HG03521 (cell line): ENCODE measurements around the gene EXD1.

Experiments
- ATAC-seq: cut with Tn5 transposase; IDR thresholded peaks from one replicate; pipeline ENCODE4 v1.9.1; 2021; ENCODE audit warnings: mild to moderate bottlenecking, moderate library complexity; ENCODE audit not compliant: unreplicated experiment

EXD1 gene

DNA sequence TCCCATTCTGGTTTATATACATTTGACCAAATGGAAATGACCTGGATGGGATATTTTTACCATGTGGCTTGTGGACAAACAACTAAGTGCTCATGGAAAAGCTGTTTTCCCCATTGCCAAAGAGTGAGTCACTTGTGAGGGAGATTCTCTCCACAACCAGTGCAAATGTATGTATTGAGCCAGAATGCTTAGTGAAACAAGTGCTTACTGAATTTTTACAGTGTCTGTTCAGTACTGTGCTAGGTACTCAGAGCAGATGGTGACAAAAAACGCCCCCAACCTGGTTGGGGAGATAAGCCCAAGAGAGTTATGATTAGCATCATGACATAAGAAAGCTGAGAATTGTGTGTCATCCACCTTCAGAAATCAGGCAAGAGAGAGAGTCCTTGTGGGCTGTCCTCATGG, 2.8 kb upstream of the EXD1 start:
- ATAC-seq: no peak

DNA sequence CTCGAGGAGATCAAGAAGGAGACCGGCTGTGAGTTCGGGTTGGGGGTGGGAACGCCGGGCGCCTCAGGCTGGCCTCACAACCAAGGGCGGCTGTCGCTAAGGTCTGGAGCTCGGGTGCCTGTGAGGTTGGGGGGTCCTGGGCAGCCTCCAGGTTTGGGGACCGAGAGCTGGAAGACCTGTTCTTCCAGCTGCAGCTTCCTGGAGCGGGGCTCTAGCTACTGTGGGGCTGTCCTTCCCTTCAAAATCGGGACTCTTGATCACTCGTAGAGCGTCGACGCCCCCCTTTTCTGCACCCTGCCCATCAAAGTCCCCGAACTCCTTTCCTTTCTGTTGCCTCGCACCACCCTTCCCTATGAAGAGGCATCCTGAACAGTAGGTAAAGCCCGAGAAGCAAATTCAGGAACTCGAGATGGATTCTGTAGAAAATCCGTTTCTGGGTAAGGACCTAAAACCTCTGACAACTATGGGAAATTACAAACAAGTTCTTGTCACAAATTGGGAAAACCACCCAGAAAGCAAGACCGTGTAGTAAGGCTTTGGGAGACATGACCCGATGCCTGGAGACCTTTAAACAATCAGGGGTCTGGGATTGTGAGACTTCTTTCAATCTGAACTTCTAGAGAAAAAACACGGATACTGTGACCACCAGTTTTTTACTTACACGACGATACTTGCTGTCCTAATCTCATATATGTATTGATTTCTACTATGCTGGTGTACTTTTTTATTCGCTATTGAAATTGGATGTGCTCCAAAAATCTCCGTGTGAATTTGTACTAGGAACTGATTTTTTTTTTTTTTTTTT, 1.1 kb upstream of the EXD1 start:
- peak; percentile 22 for ATAC-seq

DNA sequence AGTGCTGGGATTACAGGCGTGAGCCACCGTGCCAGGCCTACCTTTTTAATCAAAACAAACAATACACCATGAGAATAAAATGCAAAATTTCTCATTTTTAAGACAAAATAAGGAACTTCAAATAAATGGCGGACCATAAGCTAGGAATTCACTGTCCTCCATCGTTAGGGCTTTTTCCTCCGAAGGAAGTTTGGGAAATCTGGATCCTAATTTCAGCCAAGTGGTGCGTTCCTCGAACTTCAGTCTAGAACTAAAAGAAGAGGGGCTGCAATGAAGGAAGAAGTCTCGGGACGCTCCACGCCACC, 260 bp downstream of the EXD1 start:
- ATAC-seq: no peak

DNA sequence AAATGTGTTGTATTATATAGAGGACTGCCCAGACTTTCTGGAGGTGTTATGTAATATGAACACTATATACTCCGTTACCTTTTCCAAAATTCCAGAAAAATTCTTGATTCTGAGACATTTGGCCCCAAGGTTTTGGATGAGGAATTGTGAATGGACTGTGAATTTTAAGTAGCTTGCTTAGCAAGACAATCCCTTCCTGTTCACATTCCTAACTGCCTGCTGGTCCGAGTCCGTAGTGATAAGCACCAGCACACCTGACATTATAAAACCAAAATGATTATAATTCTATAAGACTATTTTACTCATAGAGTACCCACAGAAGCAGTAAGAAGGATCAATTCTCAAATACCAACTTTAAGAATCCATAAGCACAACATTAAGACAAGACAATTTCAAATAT, 11.2 kb downstream of the EXD1 start:
- ATAC-seq: no peak

DNA sequence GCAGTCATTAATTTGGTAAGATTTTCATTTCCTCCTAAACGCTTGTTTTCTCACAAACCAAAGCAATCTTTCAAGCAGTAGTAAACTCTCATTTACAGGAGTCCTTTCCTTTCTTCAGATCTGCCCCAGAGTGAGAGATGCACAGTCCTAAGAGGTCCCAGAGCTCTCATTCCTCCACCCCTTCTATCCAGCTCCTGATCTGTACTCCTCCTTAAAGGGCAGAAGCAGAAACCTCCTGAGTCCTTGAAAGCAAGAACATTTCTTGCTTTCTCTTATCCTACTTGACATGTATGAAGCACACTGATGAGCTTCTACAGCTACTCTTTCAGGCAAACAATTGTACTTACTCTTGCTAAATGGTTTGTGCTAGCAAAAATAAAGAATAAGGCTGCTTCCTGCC, 11.7 kb downstream of the EXD1 start:
- ATAC-seq: no peak

DNA sequence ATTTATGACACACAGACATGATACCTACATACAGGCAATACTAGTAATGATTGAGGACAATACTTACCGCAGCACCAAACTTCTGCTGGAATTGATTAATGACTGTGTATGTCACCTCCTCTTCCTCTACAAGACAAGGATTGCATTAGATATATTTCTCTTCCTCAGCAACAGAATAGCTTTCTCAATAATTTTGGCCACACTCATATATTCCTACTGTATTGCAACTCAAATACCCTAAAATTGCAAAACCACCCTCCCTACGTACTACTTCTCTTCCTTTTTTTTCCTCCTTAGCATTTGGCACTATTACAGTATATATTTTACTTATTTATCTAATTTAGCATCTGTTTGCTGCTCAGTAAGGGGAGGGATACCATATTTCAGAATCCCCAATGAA, 14.8 kb downstream of the EXD1 start:
- ATAC-seq: no peak

DNA sequence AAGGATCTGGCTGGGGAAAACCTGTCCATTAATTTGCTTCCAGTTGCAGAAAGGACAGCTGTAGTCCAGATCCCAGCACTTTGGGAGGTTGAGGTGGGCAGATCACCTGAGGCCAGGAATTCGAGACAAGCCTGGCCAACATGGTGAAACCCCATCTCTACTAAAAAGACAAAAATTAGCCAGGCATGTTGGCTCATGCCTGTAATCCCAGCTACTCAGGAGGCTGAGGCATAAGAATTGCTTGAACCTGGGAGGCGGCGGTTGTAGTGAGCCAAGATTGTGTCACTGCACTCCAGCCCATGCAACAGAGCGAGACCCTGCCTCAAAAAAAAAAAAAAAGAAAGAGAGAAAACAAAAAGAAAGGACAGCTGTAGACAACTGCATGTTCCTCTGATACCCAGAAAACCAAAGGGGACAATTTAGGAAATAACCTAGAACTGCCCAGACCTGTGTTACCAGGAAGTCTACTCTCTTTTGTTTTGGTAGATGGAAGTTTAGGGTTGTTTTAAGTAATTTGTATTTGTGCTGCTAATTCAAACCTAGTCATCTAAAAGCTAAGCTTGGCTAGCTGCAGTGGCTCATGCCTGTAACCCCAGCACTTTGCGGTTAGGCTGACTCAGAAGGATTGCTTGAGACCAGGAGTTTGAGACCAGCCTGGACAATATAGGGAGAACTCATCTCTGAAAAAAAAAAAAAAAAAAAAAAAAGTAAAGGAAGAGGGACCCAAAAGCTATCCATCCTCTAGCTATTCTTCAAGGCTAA, 22.7 kb downstream of the EXD1 start:
- ATAC-seq: no peak

DNA sequence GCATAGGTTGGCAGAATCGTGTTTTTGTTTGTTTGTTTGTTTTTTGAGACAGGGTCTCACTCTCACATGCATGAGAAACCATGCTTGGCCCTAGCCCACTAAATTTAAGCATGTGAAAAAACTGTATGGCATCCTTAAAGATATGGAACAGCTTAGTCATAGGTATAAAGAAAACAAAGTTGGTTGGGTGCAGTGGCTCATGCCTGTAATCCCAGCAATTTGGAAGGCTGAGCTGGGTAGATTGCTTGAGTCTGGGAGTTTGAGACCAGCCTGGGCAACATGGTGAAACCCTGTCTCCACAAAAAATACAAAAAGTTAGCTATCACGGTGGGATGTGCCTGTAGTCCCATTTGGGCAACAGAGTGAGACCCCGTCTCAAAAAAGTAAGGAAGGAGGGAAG, 25.2 kb downstream of the EXD1 start:
- no peak for ATAC-seq

DNA sequence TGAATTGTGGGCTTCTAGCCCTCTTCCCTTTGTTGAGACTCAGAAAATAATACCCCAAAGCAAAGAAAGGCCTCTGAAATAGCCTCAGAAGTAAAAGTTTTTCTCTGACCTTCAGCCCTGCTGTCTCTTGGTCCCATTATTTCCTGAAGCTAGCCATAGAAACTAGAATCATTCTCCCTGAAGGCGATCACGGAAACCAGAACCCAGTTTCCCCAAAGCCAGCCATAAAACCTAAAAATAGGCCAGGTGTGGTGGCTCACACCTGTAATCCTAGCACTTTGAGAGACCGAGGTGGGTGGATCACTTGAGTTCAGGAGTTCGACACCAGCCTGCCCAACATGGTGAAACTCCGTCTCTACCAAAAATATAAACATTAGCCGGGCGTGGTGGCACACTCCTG, 27.2 kb downstream of the EXD1 start:
- ATAC-seq: no peak

DNA sequence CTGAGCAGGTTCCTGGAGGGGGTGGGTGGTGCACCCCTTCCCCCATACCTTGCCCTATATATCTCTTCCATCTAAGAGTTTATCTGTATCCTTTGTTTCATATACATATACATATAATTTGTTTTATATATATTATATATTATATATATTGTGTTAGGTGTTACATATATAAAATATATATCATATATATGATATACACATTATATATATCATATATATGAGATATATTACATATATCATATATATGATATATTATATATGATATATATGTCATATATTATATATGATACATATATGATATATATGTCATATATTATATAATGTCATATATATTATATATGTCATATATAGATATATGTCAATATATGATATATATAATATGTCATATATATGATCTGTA, 31.1 kb downstream of the EXD1 start:
- no peak for ATAC-seq

DNA sequence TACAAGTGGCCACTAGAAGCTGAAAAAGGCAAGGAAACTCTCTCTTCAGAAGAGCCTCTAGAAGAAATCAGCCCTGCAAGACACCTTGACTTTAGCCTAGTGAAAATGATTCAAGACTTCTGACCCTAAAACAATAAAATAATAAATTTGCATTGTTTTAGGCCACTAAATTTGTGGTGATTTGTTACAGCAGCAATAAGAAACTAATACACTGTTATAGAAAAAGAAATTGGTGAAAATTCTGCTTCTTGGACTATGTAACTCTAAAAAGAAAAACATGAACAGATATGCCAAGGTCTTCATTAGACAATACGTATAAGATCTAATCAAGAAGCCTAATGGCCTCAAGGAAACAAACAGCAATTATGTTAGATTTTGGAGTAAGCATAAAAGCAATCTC, 36.1 kb downstream of the EXD1 start:
- no peak for ATAC-seq

DNA sequence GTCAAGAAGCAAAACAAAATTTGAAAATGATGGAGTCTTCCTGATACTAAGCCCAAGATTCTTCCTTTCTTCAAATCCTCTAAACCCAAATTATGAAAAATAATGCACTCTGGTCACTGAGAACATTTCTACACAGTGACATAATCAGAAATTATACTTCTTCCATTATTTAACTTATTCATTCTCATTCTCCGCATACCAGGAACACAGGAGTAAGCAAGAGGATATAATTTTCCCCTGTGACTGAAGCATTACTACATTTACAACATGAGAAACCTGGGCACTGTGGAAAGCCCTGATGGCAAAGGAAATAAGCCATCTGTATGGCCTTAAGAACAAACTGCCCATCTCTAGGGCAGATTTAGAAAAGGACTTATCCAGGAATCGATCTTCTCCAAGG, 47.0 kb downstream of the EXD1 start:
- no peak for ATAC-seq

DNA sequence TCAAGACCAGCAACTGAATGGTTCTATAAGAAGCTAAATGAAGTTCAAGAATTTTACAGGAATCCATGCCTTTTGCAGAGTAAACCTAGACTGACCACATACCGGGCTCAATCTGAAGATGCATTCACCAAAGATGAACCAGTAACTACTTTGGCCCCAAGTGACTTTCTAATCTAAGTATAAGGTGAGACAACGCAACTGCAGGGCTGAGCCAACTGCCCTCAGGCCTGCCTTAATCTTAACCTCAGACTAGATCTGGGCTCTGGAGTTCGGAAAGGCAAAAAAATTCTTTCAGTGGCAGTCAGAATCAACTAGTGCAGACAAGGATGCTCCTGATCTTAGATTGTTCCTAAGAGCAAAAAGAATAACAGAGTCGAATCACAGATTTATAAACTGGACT, 48.3 kb downstream of the EXD1 start:
- ATAC-seq: no peak

DNA sequence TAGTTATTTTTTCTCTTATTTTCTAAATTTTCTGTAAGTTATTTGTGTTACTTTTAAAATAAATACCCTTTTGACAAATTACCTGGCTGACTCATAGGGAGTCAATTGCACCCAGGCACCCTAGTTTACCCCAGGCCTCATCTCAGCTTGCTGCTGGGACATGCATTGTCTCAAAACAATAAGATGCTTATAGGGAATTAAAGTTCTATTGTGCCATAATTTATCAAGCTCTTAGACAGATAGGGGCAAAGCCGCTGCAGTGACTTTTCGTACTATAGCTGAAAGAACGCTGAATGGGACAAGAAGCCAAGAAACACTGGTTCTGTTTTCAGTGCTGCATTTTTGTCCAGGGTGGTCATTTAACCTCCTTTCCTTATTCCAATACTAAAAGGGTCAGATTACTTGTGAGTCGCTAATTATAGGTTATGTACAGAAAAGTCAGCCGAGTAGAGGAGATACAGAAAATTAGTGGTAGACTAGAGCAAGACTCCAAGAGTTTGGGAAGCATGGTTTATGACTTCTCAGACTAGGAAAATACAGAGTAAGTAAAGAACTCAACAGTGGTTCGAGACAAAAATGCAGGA, 50.3 kb downstream of the EXD1 start:
- no peak for ATAC-seq

DNA sequence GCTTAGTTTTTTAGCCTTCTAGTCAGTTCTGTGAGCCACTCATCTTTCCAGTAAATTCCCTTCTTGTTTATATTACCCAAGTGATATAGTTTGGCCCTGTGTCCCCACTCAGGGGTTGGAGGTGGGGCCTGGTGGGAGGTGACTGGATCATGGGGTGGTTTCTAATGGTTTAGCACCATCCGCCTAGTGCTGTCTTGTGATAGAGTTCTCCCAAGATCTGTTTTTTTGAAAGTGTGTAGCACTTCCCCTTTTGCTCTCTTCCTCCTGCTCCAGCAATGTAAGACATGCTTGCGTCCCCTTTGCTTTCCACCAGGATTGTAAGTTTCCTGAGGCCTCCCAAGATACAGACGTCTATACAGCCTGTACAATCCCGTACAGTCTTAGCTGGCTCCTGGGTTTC, 60.8 kb downstream of the EXD1 start:
- ATAC-seq: no peak

DNA sequence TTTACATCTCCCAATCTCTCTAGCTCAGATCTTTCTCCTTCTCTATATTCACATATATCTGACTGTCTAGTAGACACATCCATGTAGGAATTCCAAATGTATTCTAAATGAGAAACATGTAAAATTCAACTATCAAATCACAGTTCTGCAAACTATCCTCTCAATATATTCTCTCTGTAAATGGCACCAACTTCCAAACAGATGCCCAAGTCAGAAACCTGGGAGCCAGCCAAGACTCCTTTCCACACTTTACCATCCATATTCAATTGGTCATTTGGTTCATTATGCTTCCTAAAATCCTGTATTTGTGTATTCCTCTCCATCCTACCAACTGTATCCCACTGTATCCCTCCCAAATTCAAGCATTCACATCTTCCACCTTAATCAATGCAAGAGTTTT, 61.5 kb downstream of the EXD1 start:
- ATAC-seq: no peak

DNA sequence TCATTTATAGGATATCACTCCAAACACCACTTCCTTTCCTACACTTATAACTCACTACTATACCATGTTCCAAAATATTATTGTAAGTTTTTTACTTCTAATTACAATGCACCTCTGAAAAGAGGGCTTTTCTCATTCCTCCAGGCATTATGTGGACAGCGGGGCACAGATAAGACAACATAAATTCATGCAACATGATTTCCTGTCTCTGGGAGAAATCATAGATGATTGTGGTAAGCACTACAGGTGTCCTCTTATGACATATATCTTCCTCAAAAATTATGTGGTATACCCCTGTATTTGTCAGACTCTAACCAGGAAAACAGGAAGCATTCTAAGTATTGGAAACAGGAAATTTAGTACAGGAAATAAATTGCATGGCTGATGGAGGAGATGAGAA, 68.8 kb downstream of the EXD1 start:
- no peak for ATAC-seq

DNA sequence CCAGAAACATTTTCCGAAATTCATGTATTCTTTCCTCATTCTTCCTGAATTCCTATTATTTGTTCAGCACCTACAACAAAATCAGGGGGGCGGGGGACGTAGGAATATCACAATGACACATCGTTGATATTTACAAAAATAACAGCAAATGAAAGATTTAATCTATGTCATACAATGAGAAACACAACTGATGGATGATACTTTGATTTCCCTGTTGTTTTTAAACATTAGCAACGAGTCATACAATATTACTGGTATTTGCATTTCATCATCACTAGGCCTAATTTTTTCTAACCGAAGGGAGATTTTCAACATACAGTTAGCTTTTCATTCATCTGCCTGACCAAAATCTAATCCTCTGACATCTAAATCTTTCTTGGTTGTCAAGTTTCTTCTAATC, 69.2 kb downstream of the EXD1 start:
- ATAC-seq: no peak

DNA sequence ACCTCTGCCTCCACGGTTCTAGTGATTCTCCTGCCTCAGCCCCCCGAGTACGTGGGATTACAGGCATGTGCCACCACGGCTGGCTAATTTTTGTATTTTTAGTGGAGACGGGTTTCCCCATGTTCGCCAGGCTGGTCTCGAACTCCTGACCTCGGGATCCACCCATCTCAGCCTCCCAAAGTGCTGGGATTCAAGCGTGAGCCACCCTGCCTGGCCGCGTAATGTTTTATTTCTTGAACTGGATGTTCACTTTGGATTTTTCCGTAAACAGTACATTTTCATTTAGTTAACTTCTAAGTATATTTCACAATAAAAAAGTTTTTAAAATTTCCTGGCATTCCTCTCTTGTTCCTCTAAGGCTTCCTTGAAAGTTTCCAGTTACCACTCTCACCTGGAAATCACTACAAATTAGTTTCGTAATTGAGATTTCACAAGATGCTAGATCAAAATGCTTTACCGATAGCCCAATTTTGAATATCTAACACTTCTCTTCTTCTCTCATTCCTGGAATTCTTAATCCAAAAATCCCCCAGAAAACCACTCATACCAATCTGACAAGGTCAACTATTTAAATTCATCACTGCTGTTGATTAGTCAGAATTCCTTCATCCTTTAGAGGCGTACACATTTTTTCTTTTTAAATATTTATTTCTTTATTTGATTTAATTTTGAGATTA, 69.8 kb downstream of the EXD1 start:
- no peak for ATAC-seq

DNA sequence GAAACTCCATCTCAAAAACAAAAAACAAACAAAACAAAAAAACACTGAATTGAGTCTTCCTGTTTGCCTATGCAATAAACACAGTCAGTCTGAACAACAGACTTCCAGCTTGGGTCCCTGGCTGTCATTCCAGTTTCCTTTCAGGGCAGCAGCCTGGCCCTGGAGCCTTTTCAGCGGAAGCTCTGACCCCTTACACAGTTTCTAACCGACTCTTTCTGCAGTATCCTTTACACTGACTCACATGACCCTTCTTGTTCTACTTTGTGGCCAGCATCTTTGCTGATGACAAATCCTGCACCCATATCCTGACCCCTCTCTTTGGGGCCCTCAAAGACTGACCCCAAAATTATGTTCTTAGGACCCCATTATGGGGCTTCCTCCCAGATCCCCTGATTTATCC, 76.1 kb downstream of the EXD1 start:
- ATAC-seq: no peak

DNA sequence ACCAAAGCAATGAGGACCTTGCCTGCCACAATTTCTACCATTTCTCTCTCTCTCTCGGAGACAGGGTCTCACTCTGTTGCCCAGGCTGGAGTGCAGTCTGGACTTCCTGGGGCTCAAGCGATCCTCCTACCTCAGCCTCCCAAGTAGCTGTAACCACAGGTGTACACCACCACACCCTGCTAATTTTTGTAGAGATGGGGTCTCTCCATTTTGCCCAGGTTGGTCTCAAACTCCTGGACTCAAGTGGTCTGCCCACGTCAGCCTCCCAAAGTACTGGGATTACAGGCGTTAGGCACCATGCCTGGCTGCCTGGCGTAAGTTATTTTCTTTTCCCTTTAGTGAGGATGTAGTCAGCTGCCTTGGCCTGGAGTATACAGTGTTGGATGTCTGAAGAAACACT, 76.8 kb downstream of the EXD1 start:
- no peak for ATAC-seq

DNA sequence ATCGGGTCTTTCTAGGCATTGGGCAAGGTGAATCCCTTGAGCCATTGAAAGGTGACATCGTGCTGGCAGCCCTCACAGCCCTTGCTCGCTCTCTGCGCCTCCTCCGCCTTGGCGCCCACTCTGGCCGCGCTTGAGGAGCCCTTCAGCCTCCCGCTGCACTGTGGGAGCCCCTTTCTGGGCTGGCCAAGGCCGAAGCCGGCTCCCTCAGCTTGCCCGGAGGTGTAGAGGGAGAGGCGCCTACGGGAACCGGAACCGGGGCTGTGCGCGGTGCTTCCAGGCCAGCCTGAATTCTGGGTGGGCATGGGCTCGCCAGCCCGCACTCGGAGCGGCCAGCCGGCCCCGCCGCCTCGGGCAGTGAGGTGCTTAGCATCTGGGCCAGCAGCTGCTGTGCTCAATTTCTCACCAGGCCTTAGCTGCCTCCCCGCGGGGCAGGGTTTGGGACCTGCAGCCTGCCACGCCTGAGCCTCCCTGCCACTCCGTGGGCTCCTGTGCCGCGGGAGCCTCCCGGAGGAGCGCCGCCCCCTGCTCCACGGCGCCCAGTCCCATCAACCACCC, 79.0 kb downstream of the EXD1 start:
- no peak for ATAC-seq
